Smooth muscle cell (in vitro differentiated cells): ENCODE data around the gene CCDC3. TPM values are rescaled to one million over a fixed set of nuclear protein-coding genes. Genes with fewer than 3 reads are reported as not detected.

Experiments
- DNase-seq: peaks from one replicate; lab custom pipeline; 2025; ENCODE audit not compliant: unreplicated experiment; lab: John Stamatoyannopoulos, UW
- H2AFZ ChIP-seq: fragments of 200-600 bp; sonication (generic); 2 replicates; pipeline ENCODE4 v1.6.0; 2016; ENCODE audit warnings: antibody characterized with exemption, low read depth, mild to moderate bottlenecking
- H3F3A ChIP-seq: fragments of 200-600 bp; sonication (generic); 2 replicates; pipeline ENCODE4 v1.6.0; 2017; ENCODE audit warnings: antibody characterized with exemption, low read depth
- H3K27ac ChIP-seq: fragments of 200-600 bp; sonication (generic); 2 replicates; pipeline ENCODE4 v1.5.1; 2016; ENCODE audit warnings: low read depth, mild to moderate bottlenecking
- H3K27me3 ChIP-seq: fragments of 200-600 bp; sonication (generic); 2 replicates; pipeline ENCODE4 v1.6.1; 2016; ENCODE audit warnings: low read depth, mild to moderate bottlenecking
- H3K36me3 ChIP-seq: fragments of 200-600 bp; sonication (generic); 2 replicates; pipeline ENCODE4 v1.5.1; 2016; ENCODE audit warnings: low read depth
- H3K4me1 ChIP-seq: fragments of 200-600 bp; sonication (generic); 2 replicates; pipeline ENCODE4 v1.5.1; 2016; ENCODE audit warnings: low read depth
- H3K4me2 ChIP-seq: fragments of 200-600 bp; sonication (generic); 2 replicates; pipeline ENCODE4 v1.6.0; 2016; ENCODE audit warnings: mild to moderate bottlenecking
- H3K4me3 ChIP-seq: fragments of 200-600 bp; sonication (generic); 2 replicates; pipeline ENCODE4 v1.5.1; 2016; ENCODE audit warnings: mild to moderate bottlenecking
- H3K79me2 ChIP-seq: fragments of 200-600 bp; sonication (generic); 2 replicates; pipeline ENCODE4 v1.6.0; 2016; ENCODE audit warnings: low read depth, mild to moderate bottlenecking
- H3K9ac ChIP-seq: fragments of 200-600 bp; sonication (generic); 2 replicates; pipeline ENCODE4 v1.6.0; 2016; ENCODE audit warnings: low read depth
- H3K9me3 ChIP-seq: fragments of 200-600 bp; sonication (generic); replicated peaks from 2 replicates; pipeline ENCODE4 v1.5.1; 2016; ENCODE audit warnings: low read depth
- H4K20me1 ChIP-seq: fragments of 200-600 bp; sonication (generic); 2 replicates; pipeline ENCODE4 v1.6.0; 2016; ENCODE audit warnings: low read depth
- CTCF ChIP-seq: fragments of 200-600 bp; sonication (generic); IDR thresholded peaks from 2 replicates; pipeline ENCODE4 v1.5.1; 2017; ENCODE audit warnings: borderline replicate concordance, mild to moderate bottlenecking, antibody characterized with exemption; ENCODE audit not compliant: insufficient read depth, poor library complexity, severe bottlenecking
- WGBS: methylation state at CpG from one replicate; pipeline ENCODE4 v1.1.7; 2016; ENCODE audit warnings: low lambda C conversion rate; 5-methylcytosine and 5-hydroxymethylcytosine counted together
- polyA plus RNA-seq: library from polyadenylated mRNA; unstranded; fragments of >200 nt; fragmentation: Nextera tagmentation; extraction: Ambion mirVana; gene quantifications from 2 replicates; pipeline ENCODE4 v1.2.1, GENCODE V29; 2016
- total RNA-seq: library from RNA; depleted of rRNA; stranded (reverse); fragments of >200 nt; gene quantifications from 2 replicates; pipeline ENCODE4 v1.2.3, GENCODE V29; 2014

Gene CCDC3
- total and polyA plus RNA-seq, 2 experiments from 2014 or later = 39.2 to 46.0 TPM

DNA sequence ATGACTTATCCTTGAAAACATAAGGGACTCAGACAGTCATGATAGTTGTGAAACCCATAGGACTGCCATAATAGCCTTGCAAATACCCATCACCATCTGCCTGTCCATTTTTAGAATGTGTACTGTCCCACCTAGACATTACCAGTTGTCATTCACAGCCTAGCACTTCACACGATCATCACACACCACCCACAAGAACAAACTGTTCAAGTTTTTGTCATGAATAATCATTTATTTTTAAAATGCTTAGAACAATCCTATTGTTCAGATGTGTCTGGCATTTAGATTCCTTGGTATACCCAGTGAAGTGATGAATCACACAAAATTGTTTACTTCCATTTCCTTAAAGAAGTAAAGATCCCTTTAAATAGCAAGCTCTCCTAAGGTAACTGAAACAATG, 46.6 kb downstream of the CCDC3 start:
- Histone ChIP-seq H3K4me2 (no peak overlapping the region), H3K79me2 (no peaks in the 10 kb centered on the region), H3K27ac (peak overlapping the region; percentile 30), H3K9ac (no peak overlapping the region), H3K4me1 (no peaks in the 10 kb centered on the region), H3K36me3 (no peaks in the 10 kb centered on the region), H3K4me3 (no peak overlapping the region), H3F3A (peaks cover 6% of the 10 kb centered on the region), H3K9me3 (no peaks in the 10 kb centered on the region), H2AFZ (no peak overlapping the region), H4K20me1 (no peaks in the 10 kb centered on the region), H3K27me3 (no peaks in the 10 kb centered on the region)
- WGBS = 0% methylated on average over 1 of the region's 1 CpG
- DNase-seq = no peak
- TF ChIP-seq CTCF = no peak

- 75% methylated on average over 5 of the region's 5 CpGs for WGBS
- Histone ChIP-seq H3K36me3 (no peaks in the 10 kb centered on the region), H3K4me3 (no peak overlapping the region), H3K79me2 (no peaks in the 10 kb centered on the region), H3K4me1 (peaks cover under 1% of the 10 kb centered on the region), H4K20me1 (no peaks in the 10 kb centered on the region), H3K27ac (no peak overlapping the region), H3K27me3 (no peaks in the 10 kb centered on the region), H3K9ac (no peak overlapping the region), H3K9me3 (no peaks in the 10 kb centered on the region), H3K4me2 (no peak overlapping the region), H3F3A (no peaks in the 10 kb centered on the region), H2AFZ (no peak overlapping the region)
- TF ChIP-seq CTCF = no peak
- no peak for DNase-seq
Observed at GRCh38 chr10:12950583-12951128, 50.9 kb downstream of the CCDC3 start.

DNA sequence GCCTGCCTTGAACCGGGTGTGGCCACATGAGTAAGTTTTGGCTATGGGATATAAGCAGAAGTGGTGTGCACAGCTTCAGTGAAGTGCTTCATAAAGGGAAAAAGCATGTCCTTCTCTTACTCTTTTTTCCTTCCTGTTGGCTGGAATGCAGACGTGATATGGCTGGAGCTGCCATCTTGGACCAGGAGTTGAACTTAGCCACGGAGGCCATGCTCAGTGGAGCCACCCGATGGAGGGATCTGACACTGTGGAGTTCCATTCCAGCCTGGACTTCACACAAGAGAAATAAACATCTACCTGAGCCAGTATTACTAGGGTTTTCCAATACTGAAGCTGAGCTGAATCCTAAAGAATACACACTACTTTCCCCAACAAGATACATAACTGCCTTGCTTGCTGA, 52.3 kb downstream of the CCDC3 start:
- Histone ChIP-seq H3K4me3 (no peak overlapping the region), H3K9ac (no peak overlapping the region), H3K4me1 (peaks cover 5% of the 10 kb centered on the region), H3K79me2 (no peaks in the 10 kb centered on the region), H3K27ac (no peak overlapping the region), H3F3A (no peaks in the 10 kb centered on the region), H3K36me3 (no peaks in the 10 kb centered on the region), H4K20me1 (no peaks in the 10 kb centered on the region), H3K9me3 (no peaks in the 10 kb centered on the region), H3K4me2 (no peak overlapping the region), H3K27me3 (no peaks in the 10 kb centered on the region), H2AFZ (no peak overlapping the region)
- WGBS = 97% methylated on average over 4 of the region's 4 CpGs
- TF ChIP-seq CTCF = peak; percentile 6
- DNase-seq = no peak

- no peak overlapping the region for H3K4me3 ChIP-seq
- no peak overlapping the region for H3K4me2 ChIP-seq
- H2AFZ ChIP-seq = no peak overlapping the region
- H3F3A ChIP-seq = no peaks in the 10 kb centered on the region
- WGBS = 98% methylated on average over 3 of the region's 3 CpGs
- no peaks in the 10 kb centered on the region for H3K36me3 ChIP-seq
- no peaks in the 10 kb centered on the region for H3K27me3 ChIP-seq
- H4K20me1 ChIP-seq = no peaks in the 10 kb centered on the region
- no peak overlapping the region for H3K27ac ChIP-seq
- H3K4me1 ChIP-seq = peaks cover 5% of the 10 kb centered on the region
- H3K79me2 ChIP-seq = no peaks in the 10 kb centered on the region
- TF ChIP-seq CTCF = no peak
- H3K9me3 ChIP-seq = no peaks in the 10 kb centered on the region
- DNase-seq = no peak
- no peak overlapping the region for H3K9ac ChIP-seq
Observed at GRCh38 chr10:12947741-12948140, 53.8 kb downstream of the CCDC3 start.
